GM12865 (cell line): Measurements from ENCODE around the gene GPC6.

Source experiments
- DNase-seq: peaks from one replicate; pipeline ENCODE4 v3.0.0; 2010; ENCODE audit warnings: low read depth
- H3K4me3 ChIP-seq: 2 replicates; pipeline ENCODE4 v1.5.1; 2011; ENCODE audit warnings: mild to moderate bottlenecking, low read depth, low read length, control low read depth
- TF ChIP-seq, protein P1 (sequence below): IDR thresholded peaks from 2 replicates; pipeline ENCODE4 v1.5.1; 2011; ENCODE audit warnings: low read length, control low read depth, low read depth, inconsistent platforms; ENCODE audit not compliant: insufficient read depth; ENCODE audit errors: missing control alignments

The GPC6 gene

DNA sequence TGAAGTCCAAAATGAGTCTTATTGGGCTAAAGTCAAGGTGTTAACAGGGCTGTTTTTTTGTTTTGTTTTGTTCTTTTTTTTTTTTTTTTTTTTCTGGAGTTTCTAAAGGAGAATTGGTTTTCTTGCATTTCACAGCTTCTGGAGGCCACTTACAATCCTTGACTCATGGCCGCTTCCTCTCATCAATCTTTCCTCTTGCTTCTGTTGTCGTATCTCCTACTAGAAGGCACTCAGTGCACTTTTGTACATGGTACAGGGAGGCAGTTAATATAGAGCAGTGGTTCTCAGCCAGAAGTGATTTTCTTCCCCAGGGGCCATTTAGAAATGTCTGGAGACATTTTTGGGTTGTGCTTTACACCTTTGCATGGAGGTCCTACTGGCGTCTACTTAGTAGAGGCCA lies 706.3 kb downstream of the GPC6 start:
- DNase-seq: no peak
- TF ChIP-seq, protein P1, sequence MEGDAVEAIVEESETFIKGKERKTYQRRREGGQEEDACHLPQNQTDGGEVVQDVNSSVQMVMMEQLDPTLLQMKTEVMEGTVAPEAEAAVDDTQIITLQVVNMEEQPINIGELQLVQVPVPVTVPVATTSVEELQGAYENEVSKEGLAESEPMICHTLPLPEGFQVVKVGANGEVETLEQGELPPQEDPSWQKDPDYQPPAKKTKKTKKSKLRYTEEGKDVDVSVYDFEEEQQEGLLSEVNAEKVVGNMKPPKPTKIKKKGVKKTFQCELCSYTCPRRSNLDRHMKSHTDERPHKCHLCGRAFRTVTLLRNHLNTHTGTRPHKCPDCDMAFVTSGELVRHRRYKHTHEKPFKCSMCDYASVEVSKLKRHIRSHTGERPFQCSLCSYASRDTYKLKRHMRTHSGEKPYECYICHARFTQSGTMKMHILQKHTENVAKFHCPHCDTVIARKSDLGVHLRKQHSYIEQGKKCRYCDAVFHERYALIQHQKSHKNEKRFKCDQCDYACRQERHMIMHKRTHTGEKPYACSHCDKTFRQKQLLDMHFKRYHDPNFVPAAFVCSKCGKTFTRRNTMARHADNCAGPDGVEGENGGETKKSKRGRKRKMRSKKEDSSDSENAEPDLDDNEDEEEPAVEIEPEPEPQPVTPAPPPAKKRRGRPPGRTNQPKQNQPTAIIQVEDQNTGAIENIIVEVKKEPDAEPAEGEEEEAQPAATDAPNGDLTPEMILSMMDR: no peak
- H3K4me3 ChIP-seq: no peak overlapping the region

DNA sequence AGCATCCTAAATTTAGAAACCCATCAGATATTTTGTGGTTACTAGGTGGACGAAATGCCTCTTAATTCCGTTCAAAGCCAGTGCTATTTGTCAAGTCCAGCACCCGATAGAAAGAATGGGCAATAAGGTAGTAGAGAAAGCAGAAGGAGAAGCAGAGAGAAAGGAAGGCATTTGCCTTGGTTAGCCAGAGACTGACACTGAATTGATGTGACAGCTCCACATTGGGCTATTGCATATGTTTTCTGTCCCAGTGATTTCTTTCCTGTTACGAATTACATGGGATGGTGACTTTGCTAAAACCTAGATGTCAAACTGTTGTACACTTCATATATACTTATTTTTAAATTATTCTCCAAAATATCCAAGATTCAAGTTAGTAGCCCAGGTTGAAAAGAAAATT lies 710.3 kb downstream of the GPC6 start:
- no peak overlapping the region for H3K4me3 ChIP-seq
- TF ChIP-seq, protein P1: no peak
- no peak for DNase-seq

DNA sequence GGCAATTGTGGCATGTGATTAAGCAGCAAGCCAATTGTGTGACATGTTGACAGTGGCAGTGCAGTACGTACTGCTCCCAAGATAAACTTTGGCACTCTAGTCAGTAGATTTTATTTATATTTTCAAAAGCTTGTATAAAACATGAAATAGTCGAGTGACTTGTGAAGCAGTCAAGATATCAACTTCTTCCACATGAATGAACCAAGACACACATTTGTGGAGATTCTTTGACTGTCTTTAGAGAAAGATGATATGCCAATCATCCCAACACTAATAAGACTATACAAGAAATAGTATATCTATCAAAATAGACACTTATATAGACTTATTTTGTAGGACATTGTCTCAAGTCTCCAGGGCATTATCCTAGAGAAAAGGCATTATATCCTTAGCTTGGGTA lies 714.8 kb downstream of the GPC6 start:
- no peak for DNase-seq
- TF ChIP-seq, protein P1: no peak
- no peak overlapping the region for H3K4me3 ChIP-seq

DNA sequence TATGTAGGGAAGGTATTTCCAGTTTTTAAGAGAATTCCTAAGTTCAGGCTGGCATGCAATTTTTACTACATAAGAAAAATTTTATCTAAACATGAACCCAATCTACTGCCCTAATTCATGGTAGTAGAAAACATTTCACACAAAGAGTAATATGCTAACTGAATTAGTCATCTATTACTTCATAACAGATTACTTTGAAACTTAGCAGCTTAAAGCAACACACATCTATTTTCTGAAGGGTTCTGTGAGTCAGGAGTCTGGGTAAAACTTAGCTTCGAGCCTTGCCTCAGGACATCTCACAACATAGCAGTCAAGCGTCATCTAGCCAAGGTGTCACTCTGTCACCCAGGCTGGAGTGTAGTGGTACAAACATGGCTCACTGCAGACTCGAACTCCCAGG lies 715.4 kb downstream of the GPC6 start:
- DNase-seq: no peak
- H3K4me3 ChIP-seq: no peak overlapping the region
- TF ChIP-seq, protein P1: no peak

DNA sequence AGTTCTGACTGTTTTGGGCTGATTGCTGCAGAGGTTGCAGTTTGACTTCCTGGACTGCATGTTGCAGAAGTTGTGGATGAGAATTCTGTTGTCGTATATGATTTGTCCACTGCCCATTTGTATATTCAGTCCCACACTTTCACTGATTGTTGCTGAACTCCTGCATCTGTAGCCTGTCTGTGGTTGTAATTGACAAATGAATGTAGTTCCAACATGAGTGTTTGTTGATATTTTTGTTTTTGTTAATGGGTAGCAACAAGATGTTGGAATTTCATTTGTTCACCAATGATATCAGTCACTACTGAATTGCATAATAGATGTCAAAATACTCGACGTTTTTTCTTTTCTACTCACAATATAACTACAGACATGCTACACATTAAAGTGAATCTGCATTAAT lies 719.0 kb downstream of the GPC6 start:
- TF ChIP-seq, protein P1: no peak
- DNase-seq: no peak
- no peak overlapping the region for H3K4me3 ChIP-seq

DNA sequence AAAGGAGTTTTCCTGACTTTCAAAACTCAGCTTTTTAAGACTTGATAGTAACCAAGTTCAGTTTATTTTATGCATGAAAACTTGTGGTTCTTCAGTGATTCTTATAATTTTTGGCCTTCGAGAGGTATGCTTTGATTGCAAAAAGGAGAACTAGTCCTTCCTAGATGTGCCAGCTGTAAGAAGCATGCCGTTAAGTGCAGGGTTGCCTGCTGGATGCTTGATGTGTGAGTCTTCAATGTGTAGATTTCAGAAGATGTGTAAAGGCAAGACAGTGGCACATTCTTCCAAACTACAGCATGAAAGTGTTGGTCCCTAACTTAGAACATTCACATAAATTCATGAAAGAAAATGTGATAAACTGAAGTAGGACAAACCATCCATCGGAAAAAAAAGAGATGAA lies 720.4 kb downstream of the GPC6 start:
- H3K4me3 ChIP-seq: no peak overlapping the region
- TF ChIP-seq, protein P1: no peak
- DNase-seq: no peak

DNA sequence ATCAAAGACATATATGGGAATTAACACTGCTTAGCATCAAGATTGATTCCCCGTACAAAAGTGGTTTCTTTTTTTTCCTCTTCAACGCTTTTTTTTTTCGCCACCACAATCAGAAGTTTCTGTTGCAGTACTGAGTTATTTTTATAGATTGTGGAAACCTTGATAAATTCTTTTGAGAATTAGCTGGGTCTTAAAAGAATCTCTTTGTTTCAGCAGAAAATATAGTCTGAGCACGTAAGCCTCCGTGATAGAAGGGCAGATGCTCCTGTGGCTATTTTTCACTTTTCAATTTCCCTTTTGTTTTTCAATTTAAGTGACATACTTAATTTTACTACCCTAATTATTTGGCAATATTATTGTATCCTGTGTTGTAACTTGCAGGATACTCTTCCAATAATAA lies 721.0 kb downstream of the GPC6 start:
- DNase-seq: no peak
- H3K4me3 ChIP-seq: no peak overlapping the region
- TF ChIP-seq, protein P1: no peak
